Activated naive CD4-positive, alpha-beta T cell treated with Interleukin-2 at 50 U/mL for 16 hours (primary cell): ENCODE measurements around the gene CYP17A1.
A peak's percentile ranks its signal among the peaks of the same experiment; 100 is the strongest.
"Not testable (repeated sequence)": the region's sequence is repeated elsewhere in the genome, so short reads cannot be mapped to it uniquely, and the experiment has no call there.

Experiments
- DNase-seq: peaks from one replicate; pipeline ENCODE4 v3.0.0-alpha.2; 2020

CYP17A1 gene

DNA sequence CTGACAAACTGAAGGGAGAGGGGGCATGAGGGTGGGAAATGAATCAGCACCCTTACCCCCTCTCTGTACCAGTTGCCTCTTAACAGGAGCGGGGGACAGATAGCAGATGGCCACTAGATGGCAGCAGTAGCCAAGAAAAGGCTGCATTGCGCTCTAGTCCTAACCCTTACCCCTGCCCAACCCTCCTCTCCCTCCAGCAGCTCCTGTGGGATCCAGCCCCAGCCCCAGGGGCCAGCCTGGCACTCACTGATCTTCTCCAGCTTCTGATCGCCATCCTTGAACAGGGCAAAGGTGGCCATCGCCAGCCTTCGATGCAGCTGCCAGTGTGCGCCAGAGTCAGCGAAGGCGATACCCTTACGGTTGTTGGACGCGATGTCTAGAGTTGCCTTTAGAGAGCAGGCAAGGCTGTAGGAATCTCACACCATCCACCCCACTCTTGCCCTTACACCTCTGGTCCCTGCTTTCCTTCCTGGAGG, 2.2 kb downstream of the CYP17A1 start:
- DNase-seq, result peak; percentile 75

DNA sequence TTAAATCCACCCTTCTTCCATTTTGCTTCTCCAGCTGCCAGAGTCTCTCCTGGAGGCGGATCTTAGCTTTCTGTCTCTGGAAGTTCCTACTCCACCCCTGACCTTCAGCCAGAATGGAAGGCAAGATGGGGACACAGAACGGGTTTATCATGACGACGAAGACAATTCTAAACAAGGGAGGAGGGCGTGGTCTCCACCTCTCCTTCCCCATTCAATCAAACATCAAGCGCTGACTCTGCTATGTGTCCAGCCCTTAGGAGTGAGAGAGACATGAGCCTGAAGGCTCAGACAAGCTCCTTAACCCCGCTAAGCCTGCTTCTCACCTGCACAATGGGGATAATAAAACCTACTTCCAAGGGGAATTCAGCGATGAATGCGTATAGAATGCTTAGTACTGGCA, 3.1 kb downstream of the CYP17A1 start:
- no peak for DNase-seq

DNA sequence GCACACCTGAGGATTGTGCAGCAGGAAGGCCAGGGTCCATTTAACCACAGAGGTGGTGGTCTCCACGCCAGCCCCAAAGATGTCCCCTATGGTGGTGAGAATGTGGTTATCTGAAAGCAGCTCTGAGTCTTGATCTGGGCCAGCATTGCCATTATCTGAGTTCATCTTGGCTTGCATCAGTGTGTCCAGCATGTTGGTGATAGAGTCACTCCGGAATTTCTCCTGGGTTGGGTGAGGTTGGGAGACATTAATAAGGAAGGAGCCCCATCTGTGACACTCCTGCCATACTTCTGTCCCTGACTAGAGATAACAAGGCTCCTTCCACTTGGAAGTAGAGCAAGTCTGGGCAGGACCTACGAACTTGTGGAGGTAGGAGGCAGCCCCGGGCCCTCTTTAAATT, 4.2 kb downstream of the CYP17A1 start:
- no peak for DNase-seq

DNA sequence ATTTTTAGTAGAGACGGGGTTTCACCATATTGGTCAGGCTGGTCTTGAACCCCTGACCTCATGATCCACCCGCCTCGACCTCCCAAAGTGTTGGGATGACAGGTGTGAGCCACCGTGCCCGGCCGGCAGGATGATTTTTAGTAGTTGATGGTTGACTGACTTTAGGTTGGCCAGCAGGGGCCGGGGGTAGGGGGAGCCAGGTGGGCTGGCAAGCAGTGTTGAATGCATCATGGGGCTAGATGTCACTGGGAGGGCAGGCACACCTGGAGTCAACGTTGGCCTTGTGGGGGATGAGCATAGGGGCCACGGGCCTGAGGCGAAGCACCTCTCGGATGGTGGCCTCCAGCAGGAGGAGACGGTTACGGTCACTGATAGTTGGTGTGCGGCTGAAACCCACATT, 5.0 kb downstream of the CYP17A1 start:
- DNase-seq, result no peak

DNA sequence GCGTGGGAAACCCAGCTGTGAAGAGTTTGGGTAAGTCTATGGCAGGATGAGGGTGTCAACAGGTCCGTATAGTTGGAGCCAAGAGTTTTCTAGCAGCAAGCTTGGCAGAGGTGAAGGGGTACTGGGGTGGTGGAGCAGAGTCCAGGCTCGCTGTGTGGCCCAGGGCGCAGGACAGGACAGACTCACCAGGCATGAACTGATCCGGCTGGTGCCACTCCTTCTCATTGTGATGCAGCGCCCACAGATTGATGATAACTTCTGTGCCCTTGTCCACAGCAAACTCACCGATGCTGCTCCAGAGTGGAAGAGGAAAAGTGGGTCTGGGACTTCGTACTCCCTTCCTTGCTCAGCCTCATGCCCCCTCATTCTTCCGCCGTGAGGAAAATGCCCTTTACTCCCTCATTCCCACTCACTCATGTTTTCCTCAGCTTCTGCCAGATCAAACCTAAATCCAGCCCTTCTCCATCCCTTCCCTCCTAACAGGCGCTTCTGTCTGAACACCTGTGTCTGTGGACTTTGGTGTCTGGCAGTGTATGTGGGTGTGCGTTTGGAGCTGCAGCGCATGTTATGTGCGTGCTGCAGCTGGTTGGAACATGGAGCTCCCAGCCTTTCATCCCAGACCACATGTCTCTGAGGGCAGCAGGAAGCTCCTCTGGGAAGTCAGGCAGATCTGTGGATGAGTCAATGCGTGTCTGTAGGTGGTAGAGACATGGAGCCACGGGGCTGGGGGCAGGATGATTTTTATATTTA, 5.7 kb downstream of the CYP17A1 start:
- DNase-seq, result no peak

DNA sequence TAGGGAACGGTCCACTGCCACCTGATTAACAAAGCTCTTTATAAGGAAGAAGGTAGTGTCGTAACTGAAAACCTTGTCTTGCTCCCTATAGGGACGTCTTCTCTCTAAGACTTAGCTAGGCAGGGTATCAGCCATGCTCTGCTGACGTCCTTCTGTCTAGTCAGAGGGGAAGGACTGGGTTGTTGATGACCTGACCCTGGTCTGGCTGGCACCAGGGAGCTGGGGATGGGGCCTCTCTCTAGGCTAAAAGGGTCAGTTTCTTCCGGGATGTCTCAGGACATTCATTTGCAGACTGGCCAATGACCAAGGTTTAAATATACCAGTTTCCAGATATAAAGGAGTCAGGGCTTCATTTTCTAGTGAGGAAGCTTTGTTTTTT, 9.6 kb downstream of the CYP17A1 start:
- DNase-seq, result no peak

DNA sequence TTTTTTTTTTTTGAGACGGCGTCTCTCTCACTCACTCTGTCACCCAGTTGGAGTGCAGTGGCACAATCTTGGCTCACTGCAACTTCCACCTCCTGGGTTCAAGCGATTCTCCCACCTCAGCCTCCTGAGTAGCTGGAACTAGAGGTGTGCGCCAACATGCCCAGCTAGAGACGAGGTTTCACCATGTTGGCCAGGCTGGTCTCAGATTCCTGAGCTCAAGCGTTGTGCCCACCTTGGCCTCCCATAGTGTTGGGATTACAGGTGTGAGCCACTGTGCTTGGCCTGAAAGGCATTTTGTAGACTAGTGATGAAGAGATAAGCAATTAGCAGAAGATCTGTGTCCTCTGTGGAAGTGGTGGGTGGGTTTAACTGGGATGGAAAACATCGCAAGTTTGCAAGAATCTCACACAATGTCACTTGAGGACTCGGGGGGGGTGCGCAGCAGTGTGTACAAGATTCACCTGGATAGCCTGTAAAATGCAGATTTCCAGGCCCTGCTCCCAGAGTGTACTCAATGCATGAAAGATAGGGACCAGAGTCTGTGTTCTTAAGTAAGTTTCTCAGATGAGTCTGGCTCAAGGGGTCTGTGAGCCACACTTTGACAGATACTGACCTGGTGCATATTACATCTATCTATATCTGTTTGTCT, 10.9 kb downstream of the CYP17A1 start:
- no peak for DNase-seq

DNA sequence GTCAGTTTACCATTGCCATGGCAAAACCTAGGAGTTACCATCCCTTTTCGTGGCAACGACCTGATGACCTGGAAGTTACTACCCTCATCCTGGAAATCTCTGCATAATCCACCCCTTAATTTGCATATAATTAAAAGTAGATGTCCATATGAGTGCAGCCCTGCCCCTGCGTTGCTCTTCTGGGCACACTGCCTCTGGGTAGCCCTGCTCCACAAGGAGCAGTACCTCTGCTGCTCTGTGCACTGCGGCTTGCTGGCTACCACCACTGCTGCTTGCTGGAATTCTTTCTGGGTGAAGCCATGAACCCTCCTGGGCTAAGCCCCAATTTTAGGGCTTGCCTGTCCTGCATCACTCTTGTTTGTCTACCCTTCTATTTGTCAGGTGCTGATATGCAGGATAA, 12.5 kb downstream of the CYP17A1 start:
- no peak for DNase-seq

DNA sequence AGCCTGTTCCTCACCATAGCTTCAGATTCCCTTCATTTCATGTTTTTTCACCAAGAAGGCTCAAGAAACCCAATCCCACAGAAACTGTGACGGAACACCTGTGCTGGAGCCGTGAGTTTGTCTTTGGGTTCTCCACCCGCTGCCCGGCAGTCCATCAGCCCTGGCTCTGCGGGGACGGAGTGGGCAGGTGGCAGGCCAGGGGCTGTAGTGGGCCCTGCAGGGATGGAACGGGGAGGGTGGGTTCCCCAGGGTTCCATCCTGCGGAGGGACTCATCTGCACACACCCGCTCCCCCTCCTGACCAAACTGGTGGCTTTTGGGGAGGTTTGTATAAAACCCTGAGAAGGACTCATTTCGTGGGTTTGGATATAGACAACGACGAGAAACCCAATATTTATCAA, 15.0 kb downstream of the CYP17A1 start:
- DNase-seq, result no peak

DNA sequence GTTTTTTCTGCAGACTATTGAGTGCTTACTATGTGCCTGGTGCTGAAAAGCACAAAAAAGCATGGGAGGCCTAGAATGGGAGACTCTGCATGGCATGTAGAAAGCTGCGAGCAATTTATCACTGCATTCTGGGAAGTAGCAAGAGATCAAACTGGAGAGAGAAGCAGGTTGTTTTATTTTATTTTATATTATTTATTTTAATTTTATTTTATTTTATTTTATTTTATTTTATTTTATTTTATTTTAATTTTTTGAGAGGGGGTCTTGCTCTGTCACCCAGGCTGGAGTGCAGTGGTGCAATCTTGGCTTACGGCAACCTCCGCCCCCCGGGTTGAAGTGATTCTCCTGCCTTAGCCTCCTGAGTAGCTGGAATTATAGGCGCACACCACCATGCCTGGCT, 17.2 kb downstream of the CYP17A1 start:
- not testable (repeated sequence) for DNase-seq

DNA sequence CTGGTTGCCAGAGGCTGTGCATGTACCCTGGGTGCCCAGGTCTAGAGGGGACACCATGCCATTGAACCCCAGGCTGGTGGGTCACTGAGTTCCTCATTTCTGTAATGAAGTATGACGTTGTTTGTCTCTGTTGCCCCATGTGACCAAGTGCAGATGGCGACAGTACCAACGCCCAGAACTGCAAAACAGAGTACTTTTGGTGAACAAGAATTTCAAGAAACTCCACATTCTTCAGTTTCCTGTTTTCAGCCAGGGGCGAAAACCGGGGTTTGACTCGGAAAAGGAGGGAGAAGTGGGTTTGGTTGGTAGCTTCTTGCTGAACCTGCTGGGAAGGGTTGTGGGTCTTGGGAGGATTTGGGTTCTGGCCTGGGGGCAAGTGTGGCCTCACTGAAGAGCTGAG, 18.2 kb downstream of the CYP17A1 start:
- no peak for DNase-seq

DNA sequence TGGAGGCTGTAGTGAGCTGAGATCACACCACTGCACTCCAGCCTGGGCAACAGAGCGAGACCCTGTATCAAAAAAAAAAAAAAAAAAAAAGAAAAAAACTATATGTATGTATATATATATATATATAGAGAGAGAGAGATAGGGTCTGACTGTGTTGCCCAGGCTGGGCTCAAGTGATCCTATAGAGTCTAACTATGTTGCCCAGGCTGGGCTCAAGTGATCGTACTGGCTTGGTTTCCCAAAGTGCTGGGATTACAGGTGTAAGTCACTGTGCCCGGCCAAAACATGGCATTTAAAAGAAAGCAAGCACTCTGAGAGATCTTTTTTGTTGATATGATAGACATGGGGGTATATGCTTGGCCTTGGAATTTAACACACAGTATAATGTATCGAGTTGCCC, 20.0 kb downstream of the CYP17A1 start:
- no peak for DNase-seq

DNA sequence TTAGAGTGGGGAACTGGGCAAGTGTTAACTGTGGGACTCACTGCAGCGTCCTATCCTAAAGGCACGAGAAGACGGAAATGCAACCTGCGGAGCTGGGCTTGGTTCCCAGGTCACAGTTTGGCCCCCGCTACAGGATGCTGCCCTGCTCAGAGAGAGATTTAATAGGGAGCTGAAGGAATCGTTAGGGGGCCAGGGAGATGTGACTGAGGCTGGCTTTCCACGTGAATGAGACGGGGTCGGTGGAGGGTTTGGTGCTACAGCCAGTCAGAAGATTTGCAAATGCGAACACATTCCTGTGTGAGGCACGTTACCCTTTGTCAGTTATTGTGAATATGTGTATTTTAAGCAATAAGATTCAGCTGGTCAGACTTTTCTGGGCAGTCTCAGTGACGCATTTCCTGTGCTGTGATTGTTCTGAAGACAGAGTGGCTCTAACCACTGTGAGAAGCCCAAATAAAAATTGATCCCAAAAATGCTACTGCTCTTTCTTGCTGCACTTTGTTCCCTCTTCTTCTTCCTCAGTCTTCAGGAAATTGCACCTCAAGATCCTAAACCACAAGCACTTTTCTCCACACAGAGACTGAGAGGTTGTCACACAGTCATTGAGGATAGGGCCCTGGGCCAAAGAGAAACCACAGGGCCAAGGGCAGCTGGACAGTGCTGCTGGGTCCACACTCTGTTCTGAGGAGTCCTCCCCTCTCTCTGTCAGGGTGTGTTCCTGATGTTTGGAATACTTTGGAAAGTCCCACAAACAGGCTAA, 21.2 kb downstream of the CYP17A1 start:
- no peak for DNase-seq

DNA sequence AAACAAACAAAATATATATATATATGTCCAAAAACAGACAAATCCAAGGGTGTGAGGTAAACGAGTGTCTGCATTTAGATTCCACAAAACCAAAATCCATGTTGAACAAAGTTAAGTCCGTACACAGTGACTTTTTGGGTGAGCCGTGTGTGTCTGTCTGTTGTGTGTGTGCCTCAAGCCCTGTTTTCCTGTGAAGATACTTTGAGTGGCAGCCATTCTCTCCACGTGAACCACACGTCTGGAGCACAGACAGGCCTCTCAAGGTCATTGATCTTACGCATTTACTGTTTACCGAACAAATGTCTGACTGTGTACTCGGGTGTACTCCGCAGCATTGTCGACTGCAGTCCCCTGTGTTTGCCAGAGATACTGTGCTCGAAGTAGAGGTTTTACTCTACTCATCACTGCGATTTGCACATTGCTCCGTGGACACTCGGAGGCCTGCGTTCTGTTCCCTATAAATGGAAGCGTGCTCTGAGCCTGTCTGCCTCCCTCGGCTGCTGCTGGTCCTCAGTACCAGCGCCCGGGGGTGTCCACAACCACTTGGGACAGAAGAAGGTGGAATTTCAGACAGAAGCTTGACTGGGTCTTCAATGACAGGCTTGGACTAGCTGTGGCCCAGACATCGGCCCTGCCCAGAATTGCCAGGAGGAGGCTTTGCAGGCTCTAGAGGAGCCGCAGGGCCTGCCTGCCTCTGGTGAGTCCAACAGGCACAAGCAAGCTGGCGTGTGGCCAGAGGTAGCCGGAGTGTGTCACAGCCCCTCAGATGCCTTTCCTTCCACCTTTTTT, 22.1 kb downstream of the CYP17A1 start:
- no peak for DNase-seq

DNA sequence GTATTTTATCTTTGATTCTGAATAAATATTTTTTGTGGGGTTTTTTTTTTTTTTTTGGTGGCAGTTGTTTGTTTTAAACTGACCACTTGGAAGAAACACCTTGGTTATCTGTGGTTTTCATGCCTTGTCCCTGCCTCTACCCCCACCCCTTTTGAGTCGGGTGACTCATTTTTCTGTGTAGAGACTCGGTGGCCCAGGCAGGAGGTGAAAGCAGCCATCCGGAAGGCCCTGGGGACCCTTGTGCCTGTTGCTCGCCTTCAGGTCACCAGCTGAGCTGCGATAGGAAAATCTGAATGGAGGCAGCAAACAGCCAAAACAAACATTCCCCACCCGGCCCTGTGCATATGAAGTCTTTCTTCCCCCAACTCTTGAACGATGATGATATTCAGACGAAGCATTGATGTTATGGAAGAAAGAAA, 22.8 kb downstream of the CYP17A1 start:
- no peak for DNase-seq

DNA sequence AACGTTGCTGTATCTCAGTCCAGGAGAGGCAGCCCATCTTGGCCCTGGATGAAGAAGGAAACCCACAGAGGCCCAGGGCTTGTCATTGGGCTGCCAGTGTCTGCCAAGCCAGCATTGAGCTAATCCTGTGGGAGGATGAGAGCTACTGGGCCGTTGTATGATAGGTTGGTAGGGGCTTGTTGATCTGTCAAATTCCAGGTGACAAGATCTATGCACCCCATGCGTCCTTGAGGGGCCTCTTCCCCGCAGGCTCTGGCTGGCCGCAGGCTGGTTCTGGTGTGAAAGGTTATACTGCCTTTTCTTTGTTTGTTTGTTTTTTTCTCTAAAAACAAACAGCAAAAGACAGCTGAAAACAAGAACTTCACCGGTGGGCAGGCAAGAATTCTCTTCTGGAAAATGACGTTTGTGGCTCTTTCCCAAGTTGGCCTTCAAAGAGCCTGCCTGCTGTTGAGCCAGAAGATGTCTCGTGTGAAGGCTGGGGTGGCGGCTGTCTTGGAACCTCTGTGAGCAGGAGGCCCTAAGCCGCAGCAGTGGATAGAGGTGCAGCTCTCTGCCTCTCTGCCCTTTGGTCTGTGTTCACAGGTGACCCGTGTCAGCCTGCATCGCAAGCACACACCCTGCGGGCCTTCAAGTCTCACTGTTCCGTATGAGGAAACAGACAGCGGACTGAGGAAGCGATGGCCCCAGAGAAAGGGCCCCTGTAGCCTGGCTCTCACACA, 23.3 kb downstream of the CYP17A1 start:
- DNase-seq, result no peak

DNA sequence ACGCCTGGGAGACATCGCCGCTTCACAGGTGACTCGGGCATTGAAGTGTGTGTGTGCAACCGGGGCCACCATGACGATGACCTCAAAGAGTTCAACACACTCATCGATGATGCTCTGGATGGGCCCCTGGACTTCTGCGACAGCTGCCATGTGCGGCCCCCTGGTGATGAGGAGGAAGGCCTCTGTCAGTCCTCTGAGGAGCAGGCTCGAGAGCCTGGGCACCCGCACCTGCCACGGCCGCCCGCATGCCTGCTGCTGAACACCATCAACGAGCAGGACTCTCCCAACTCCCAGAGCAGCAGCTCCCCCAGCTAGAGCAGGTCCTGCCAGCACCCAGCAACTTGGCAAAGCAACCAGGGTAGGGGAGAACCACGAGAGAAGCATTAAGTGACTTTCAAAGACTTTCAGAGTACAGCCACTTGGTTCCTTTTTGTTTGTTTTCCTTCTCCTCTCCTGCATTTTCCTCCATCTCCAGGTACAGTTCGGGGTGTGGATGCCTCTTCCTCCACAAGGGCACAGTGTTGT, 24.1 kb downstream of the CYP17A1 start:
- DNase-seq, result no peak

DNA sequence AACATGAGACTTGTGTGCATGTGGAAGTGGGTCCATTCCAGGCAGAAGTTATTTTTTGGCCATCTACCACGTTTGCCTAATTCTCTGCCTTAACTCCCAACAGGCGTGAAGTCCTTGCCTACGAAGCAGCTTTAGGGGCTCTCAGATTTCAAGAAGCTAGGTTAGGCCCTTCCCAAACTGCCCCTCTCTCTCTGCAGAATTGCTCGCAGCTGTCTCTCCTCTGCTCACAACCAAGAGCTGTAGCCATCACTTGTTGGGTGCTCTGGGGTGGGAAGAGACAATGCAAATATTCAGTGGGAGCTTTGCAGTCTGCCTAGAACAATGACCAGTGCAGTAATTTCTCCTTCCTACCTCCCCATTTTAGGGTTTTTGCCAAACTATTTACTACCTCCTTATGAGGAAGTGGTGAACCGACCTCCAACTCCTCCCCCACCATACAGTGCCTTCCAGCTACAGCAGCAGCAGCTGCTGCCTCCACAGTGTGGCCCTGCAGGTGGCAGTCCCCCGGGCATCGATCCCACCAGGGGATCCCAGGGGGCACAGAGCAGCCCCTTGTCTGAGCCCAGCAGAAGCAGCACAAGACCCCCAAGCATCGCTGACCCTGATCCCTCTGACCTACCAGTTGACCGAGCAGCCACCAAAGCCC, 24.9 kb downstream of the CYP17A1 start:
- no peak for DNase-seq

DNA sequence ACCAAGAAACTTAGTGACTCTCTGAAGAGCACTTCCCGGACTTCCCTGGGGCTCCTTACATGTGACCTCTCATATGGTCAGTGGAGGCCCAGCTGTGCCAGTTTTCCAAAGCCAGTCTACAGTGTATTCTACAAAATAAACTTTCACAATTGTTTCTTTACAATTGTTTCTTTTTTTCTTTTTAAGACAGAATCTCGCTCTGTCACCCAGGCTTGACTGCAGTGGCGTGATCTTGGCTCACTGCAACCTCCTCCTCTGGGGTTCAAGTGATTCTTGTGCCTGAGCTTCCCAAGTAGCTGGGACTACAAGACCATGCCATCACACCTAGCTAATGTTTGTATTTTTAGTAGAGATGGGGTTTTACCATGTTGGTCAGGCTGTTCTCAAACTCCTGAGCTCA, 25.9 kb downstream of the CYP17A1 start:
- DNase-seq, result no peak

DNA sequence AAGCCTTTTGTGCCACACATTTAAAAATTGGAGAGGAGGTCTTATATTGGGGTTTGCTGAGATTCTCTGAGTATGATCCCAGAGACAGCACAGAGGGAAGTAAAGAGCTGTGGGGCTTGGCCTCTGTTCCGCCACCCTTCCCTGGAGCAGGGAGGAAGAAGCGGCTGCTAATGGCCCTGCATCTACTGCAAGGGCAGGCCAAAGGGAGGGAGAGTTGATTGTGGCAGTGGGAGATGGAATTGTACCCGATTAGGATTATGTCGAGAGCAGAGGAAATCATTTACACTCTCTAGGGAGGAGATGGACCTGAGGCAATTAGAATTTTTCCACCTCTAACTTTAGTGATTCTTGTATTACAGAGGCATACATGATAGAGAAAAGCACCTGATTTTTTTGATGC, 28.8 kb downstream of the CYP17A1 start:
- no peak for DNase-seq

DNA sequence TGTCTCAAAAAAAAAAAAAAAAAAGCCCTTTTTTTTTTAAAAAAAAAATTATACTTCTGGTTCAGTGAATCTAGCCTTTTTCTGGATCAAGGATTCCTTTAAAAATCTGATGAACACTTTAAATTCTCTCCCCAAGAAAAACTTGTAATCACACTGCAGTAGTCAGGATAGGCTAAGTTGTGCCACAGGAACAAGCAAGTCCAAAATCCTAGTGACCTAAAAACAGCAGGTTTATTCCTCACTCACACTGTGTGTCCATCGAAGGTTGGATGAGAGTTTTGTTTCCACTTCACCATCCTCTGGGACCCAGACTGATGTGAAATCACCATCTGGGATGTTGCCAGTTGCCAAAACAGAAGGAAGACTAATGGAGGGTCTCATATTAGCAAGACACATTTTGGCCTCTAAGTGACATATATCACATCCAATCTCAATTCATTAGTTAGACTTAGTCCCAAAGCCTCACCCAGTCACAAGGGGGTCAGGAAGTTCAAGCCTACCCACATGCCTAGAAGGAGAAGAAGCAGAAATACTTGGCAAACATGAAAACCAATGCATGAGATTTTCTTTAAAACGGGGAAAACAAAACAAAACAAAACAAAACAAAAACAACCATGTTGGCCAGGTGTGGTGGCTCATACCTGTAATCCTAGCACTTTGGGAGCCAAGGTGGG, 32.7 kb downstream of the CYP17A1 start:
- DNase-seq, result no peak
